Measurements from ENCODE around the gene GIPC3.

GIPC3 gene

GRCh38 chr19:3593156-3593555 lies 7.9 kb downstream of the GIPC3 start:
- H3K27ac ChIP-seq, result no peak overlapping the region
- H3K27me3 ChIP-seq (ENCODE audit: insufficient read depth, low read depth, severe bottlenecking), result no peaks in the 10 kb centered on the region
- no peaks in the 10 kb centered on the region for H3K36me3 ChIP-seq
- H3K9me3 ChIP-seq (ENCODE audit: severe bottlenecking), result peaks cover 12% of the 10 kb centered on the region
- no peak for TF ChIP-seq CTCF (IDR thresholded peaks at IDR 0.05; ENCODE audit: low read depth, low read length)
- DNase-seq, result no peak
- H3K4me3 ChIP-seq (ENCODE audit: low read depth, low read length), result no peak overlapping the region

GRCh38 chr19:3595521-3596061 lies 10.3 kb downstream of the GIPC3 start:
- H3K9me3 ChIP-seq (ENCODE audit: severe bottlenecking), result peaks cover 9% of the 10 kb centered on the region
- no peaks in the 10 kb centered on the region for H3K36me3 ChIP-seq
- DNase-seq, result no peak
- no peak for TF ChIP-seq CTCF (IDR thresholded peaks at IDR 0.05; ENCODE audit: low read depth, low read length)
- no peak overlapping the region for H3K27ac ChIP-seq
- no peak overlapping the region for H3K4me3 ChIP-seq (ENCODE audit: low read depth, low read length)
- H3K27me3 ChIP-seq (ENCODE audit: insufficient read depth, low read depth, severe bottlenecking), result no peaks in the 10 kb centered on the region

- H3K27me3 ChIP-seq (ENCODE audit: insufficient read depth, low read depth, severe bottlenecking), result no peaks in the 10 kb centered on the region
- peak; percentile 55 for TF ChIP-seq CTCF (IDR thresholded peaks at IDR 0.05; ENCODE audit: low read depth, low read length)
- no peak overlapping the region for H3K27ac ChIP-seq
- no peaks in the 10 kb centered on the region for H3K9me3 ChIP-seq (ENCODE audit: severe bottlenecking)
- DNase-seq, result no peak
- H3K36me3 ChIP-seq, result no peaks in the 10 kb centered on the region
- no peak overlapping the region for H3K4me3 ChIP-seq (ENCODE audit: low read depth, low read length)
Observed at GRCh38 chr19:3599776-3600187, 14.5 kb downstream of the GIPC3 start.

GRCh38 chr19:3601021-3601420 lies 15.7 kb downstream of the GIPC3 start:
- no peak for DNase-seq
- Histone ChIP-seq H3K27ac (no peak overlapping the region), H3K36me3 (no peaks in the 10 kb centered on the region), H3K9me3 (ENCODE audit: severe bottlenecking) (no peaks in the 10 kb centered on the region), H3K4me3 (ENCODE audit: low read depth, low read length) (no peak overlapping the region), H3K27me3 (ENCODE audit: insufficient read depth, low read depth, severe bottlenecking) (no peaks in the 10 kb centered on the region)
- TF ChIP-seq CTCF (IDR thresholded peaks at IDR 0.05; ENCODE audit: low read depth, low read length), result no peak

- Histone ChIP-seq H3K36me3 (no peaks in the 10 kb centered on the region), H3K4me3 (ENCODE audit: low read depth, low read length) (no peak overlapping the region), H3K27ac (no peak overlapping the region), H3K27me3 (ENCODE audit: insufficient read depth, low read depth, severe bottlenecking) (no peaks in the 10 kb centered on the region), H3K9me3 (ENCODE audit: severe bottlenecking) (no peaks in the 10 kb centered on the region)
- TF ChIP-seq CTCF (IDR thresholded peaks at IDR 0.05; ENCODE audit: low read depth, low read length), result no peak
- DNase-seq, result no peak
Observed at GRCh38 chr19:3603121-3603811, 18.0 kb downstream of the GIPC3 start.

Data from WERI-Rb-1 (cell line).